IPS DF 4.7 (cell line): ENCODE results near the gene TK1.

ENCODE experiments used
- DNase-seq: peaks from one replicate; pipeline ENCODE4 v3.0.0-alpha.2; 2013; ENCODE audit warnings: low spot score; ENCODE audit errors: extremely low read depth

The TK1 gene

GRCh38 chr17:78135858-78136500 is 50.9 kb downstream of the TK1 start:
- DNase-seq: no peak

- DNase-seq: no peak
These were observed 51.9 kb downstream of the TK1 start for GRCh38 chr17:78134899-78135385.

GRCh38 chr17:78133971-78134898 is 52.6 kb downstream of the TK1 start:
- no peak for DNase-seq

GRCh38 chr17:78133179-78133951 is 53.5 kb downstream of the TK1 start:
- DNase-seq: no peak

GRCh38 chr17:78132767-78133178 is 54.1 kb downstream of the TK1 start:
- no peak for DNase-seq

GRCh38 chr17:78132084-78132676 is 54.7 kb downstream of the TK1 start:
- DNase-seq: no peak

GRCh38 chr17:78131172-78132083 is 55.4 kb downstream of the TK1 start:
- no peak for DNase-seq

GRCh38 chr17:78130437-78131101 is 56.3 kb downstream of the TK1 start, which contains the start of gene TMC8:
Gene TMC8, plus strand, starts transcription at chr17:78130771. Its CDS starts 818 bp downstream, at chr17:78131589.
- no peak for DNase-seq

GRCh38 chr17:78130090-78130436 is 56.8 kb downstream of the TK1 start:
- DNase-seq: no peak

GRCh38 chr17:78129351-78130089 is 57.3 kb downstream of the TK1 start:
- no peak for DNase-seq

- DNase-seq: no peak
These were observed 58.1 kb downstream of the TK1 start, which contains the start of gene TMC6 for GRCh38 chr17:78128551-78129350. Gene TMC6, minus strand, starts transcription at chr17:78128755. Its CDS starts 1,923 bp downstream, at chr17:78126832.

- DNase-seq: no peak
These were observed 58.8 kb downstream of the TK1 start for GRCh38 chr17:78127888-78128550.

GRCh38 chr17:78127239-78127887 is 59.5 kb downstream of the TK1 start:
- DNase-seq: no peak

- DNase-seq: no peak
These were observed 60.0 kb downstream of the TK1 start for GRCh38 chr17:78126895-78127238.

- DNase-seq: no peak
These were observed 60.6 kb downstream of the TK1 start for GRCh38 chr17:78125976-78126894.
